Lower leg skin (tissue), 3 donors: ENCODE data around the gene ALPK1.

ENCODE experiments used
- POLR2A ChIP-seq, 2 donors: fragments of 450-650 bp; IDR thresholded peaks; one replicate each; pipeline ENCODE4 v1.6.1; 2016 to 2017; ENCODE audit warnings: antibody characterized with exemption in 2 of 2, mild to moderate bottlenecking in 1 of 2, moderate library complexity in 1 of 2
- TF ChIP-seq, protein P1 (sequence below), 3 donors: fragments of 450-650 bp; IDR thresholded peaks; one replicate each; pipeline ENCODE4 v1.5.1; 2016; ENCODE audit warnings: antibody characterized with exemption in 3 of 3, mild to moderate bottlenecking in 3 of 3, moderate library complexity in 2 of 3

DNA sequence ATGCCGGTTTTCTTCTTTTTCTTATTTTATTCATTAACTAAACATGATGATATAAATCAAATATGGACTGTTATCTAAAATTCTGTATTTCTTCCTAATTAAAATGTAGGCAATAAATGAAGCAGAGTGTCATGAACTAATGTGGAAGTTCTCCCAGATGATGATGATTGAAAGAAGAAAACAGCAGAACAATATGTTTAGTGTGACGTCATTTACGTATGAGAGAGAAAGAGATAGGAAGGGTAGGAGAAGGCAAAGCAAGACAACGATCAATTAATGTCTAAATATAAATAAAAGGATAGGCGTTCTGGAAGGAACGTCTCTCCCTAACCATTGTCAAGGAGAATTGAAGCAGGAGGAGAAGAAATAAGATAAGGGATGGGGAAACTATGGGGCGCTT is 113.6 kb downstream of the ALPK1 start:
- TF ChIP-seq, protein P1, sequence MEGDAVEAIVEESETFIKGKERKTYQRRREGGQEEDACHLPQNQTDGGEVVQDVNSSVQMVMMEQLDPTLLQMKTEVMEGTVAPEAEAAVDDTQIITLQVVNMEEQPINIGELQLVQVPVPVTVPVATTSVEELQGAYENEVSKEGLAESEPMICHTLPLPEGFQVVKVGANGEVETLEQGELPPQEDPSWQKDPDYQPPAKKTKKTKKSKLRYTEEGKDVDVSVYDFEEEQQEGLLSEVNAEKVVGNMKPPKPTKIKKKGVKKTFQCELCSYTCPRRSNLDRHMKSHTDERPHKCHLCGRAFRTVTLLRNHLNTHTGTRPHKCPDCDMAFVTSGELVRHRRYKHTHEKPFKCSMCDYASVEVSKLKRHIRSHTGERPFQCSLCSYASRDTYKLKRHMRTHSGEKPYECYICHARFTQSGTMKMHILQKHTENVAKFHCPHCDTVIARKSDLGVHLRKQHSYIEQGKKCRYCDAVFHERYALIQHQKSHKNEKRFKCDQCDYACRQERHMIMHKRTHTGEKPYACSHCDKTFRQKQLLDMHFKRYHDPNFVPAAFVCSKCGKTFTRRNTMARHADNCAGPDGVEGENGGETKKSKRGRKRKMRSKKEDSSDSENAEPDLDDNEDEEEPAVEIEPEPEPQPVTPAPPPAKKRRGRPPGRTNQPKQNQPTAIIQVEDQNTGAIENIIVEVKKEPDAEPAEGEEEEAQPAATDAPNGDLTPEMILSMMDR (IDR thresholded peaks at IDR 0.05), result no peak
- no peak for TF ChIP-seq POLR2A (IDR thresholded peaks at IDR 0.05)
